Duodenal mucosa (tissue), 2 donors: ENCODE data around the gene CEACAM21.

Experiments used
- H3K27ac ChIP-seq: one replicate; pipeline ENCODE4 v1.7.0; 2013; ENCODE audit warnings: low read depth, low read length
- H3K27me3 ChIP-seq, 2 donors: one replicate each; pipeline ENCODE4 v1.7.0; 2013; ENCODE audit warnings: low read length in 2 of 2, control low read depth in 1 of 2; ENCODE audit not compliant: insufficient read depth in 2 of 2, control insufficient read depth in 1 of 2
- H3K36me3 ChIP-seq, 2 donors: one replicate each; pipeline ENCODE4 v1.7.0; 2013; ENCODE audit warnings: low read length in 2 of 2, control low read depth in 1 of 2; ENCODE audit not compliant: insufficient read depth in 2 of 2, control insufficient read depth in 1 of 2
- H3K4me1 ChIP-seq, 2 donors: one replicate each; pipeline ENCODE4 v1.7.0; 2013; ENCODE audit warnings: low read length in 2 of 2, control low read depth in 1 of 2; ENCODE audit not compliant: insufficient read depth in 2 of 2, control insufficient read depth in 1 of 2
- H3K4me3 ChIP-seq, 2 donors: one replicate each; pipeline ENCODE4 v1.7.0; 2013; ENCODE audit warnings: low read length in 2 of 2, low read depth in 1 of 2
- H3K9ac ChIP-seq, 2 donors: one replicate each; pipeline ENCODE4 v1.7.0; 2013; ENCODE audit warnings: low read length in 2 of 2, low read depth in 1 of 2
- H3K9me3 ChIP-seq, 2 donors: one replicate each; pipeline ENCODE4 v1.7.0; 2013; ENCODE audit warnings: low read length in 2 of 2, control low read depth in 1 of 2; ENCODE audit not compliant: control insufficient read depth in 1 of 2

Gene CEACAM21

GRCh38 chr19:41595258-41595889, 19.4 kb downstream of the CEACAM21 start:
- Histone ChIP-seq H3K27ac (no peak overlapping the region), H3K4me1 (no peaks in the 10 kb centered on the region), H3K9ac (no peak overlapping the region), H3K36me3 (no peaks in the 10 kb centered on the region), H3K9me3 (no peaks in the 10 kb centered on the region), H3K4me3 (no peak overlapping the region), H3K27me3 (peaks cover 0 to 10% of the 10 kb centered on the region in 2 donors)

DNA sequence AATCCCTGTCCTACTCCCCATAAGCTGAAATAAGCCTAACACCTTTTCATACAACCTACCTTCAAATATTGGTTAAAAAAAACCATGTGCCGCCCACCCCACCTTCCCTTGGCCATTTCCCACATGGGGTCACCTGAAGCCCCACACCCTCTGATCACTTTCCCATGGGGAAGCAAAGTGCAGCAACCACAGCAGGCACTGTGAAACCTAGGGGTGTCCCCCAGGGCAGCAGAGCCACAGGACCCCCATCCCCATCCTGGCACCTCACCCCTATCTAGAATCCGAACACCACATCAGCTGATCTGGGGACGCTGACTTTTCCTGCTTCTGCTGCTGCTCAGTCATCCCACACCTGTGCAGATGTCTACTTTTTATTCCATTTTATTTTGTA, 19.9 kb downstream of the CEACAM21 start:
- no peak overlapping the region for H3K9ac ChIP-seq
- H3K4me3 ChIP-seq: no peak overlapping the region

DNA sequence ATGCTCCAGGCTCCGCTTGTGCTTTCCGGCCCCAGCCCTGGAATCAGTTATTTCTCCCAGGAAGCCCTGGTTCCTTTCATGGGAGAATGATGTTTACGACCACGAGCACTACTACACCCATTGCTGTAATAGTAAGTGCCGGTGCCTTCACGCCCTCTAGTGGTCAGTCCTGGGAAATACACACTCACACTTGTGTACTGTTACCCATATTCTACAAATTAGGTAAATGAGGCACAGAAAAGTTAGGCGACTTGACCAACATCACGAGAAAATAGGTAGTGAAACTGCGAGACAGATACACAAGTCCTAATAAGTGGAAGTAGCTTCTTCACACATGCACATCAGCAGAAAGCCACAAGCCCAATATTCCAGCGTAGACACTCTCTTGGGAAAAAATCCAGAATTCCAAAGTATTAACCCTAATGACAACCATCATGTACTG, 21.7 kb downstream of the CEACAM21 start:
- no peak overlapping the region for H3K9ac ChIP-seq
- no peaks in the 10 kb centered on the region for H3K9me3 ChIP-seq
- H3K27me3 ChIP-seq: peaks cover 0 to 10% of the 10 kb centered on the region in 2 donors
- no peak overlapping the region for H3K27ac ChIP-seq
- H3K4me1 ChIP-seq: no peaks in the 10 kb centered on the region
- H3K4me3 ChIP-seq: no peak overlapping the region
- no peaks in the 10 kb centered on the region for H3K36me3 ChIP-seq

More for the DNA sequence above, 19.9 kb downstream of the CEACAM21 start:
- H3K27ac ChIP-seq: no peak overlapping the region
- H3K36me3 ChIP-seq: no peaks in the 10 kb centered on the region
- H3K9me3 ChIP-seq: no peaks in the 10 kb centered on the region
- H3K4me1 ChIP-seq: no peaks in the 10 kb centered on the region
- H3K27me3 ChIP-seq: peaks cover 0 to 10% of the 10 kb centered on the region in 2 donors

- Histone ChIP-seq H3K4me3 (no peak overlapping the region), H3K27ac (no peak overlapping the region), H3K4me1 (no peaks in the 10 kb centered on the region), H3K36me3 (no peaks in the 10 kb centered on the region), H3K9ac (no peak overlapping the region), H3K9me3 (no peaks in the 10 kb centered on the region), H3K27me3 (peaks cover 0 to 10% of the 10 kb centered on the region in 2 donors)
Measured at GRCh38 chr19:41599175-41599966, 23.4 kb downstream of the CEACAM21 start.

DNA sequence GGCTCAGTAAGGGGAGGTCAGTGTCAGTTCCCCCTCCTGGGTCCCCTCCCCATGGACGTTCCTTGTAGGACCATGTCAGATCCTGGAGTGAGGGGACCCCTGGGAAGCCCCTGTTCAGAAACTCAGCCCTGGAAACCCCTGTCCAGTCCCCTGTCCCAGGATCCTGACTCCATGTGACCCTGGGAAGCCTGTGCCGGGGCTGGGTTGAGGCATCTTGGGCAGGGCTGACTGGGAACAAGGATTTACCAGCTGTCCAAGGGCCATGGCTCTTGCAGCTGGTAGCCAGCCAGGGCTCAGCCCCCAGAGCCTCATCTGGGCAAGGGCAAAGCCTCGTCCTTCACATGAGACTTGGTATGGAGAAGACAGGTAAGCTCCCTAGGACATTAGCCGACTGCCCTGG, 25.8 kb downstream of the CEACAM21 start:
- no peaks in the 10 kb centered on the region for H3K4me1 ChIP-seq
- no peak overlapping the region for H3K9ac ChIP-seq
- no peaks in the 10 kb centered on the region for H3K36me3 ChIP-seq
- H3K27ac ChIP-seq: no peak overlapping the region
- H3K27me3 ChIP-seq: peaks cover 0 to 3% of the 10 kb centered on the region in 2 donors
- no peaks in the 10 kb centered on the region for H3K9me3 ChIP-seq
- no peak overlapping the region for H3K4me3 ChIP-seq

DNA sequence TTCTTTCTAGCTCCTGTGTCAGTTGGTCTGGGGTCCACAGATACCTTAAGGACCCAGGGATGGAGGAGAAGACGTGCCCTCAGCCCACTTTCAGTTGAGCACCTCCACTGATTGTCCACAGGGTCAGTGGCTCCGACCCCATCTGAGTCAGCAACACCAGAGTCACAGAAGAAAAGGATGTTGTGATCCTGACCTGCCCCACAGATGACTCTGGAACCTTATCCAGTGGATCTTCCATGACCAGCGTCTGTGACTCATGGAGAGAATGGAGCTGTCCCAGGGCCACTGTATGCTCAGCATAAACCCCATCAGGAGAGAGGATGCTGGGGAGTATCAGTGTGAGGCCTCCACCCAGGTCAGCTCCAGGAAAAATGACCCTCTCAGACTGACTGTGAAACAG, 28.9 kb downstream of the CEACAM21 start:
- H3K4me3 ChIP-seq: no peak overlapping the region
- H3K27ac ChIP-seq: no peak overlapping the region
- H3K36me3 ChIP-seq: no peaks in the 10 kb centered on the region
- H3K9me3 ChIP-seq: no peaks in the 10 kb centered on the region
- H3K4me1 ChIP-seq: no peaks in the 10 kb centered on the region
- no peak overlapping the region for H3K9ac ChIP-seq
- no peaks in the 10 kb centered on the region for H3K27me3 ChIP-seq

- no peak overlapping the region for H3K4me3 ChIP-seq
Measured at GRCh38 chr19:41606215-41606837, 30.4 kb downstream of the CEACAM21 start.

GRCh38 chr19:41607668-41608067, 31.7 kb downstream of the CEACAM21 start:
- no peak overlapping the region for H3K4me3 ChIP-seq
- H3K4me1 ChIP-seq: no peaks in the 10 kb centered on the region
- H3K27ac ChIP-seq: no peak overlapping the region
- no peaks in the 10 kb centered on the region for H3K36me3 ChIP-seq
- peaks cover 0 to 6% of the 10 kb centered on the region in 2 donors for H3K27me3 ChIP-seq
- H3K9ac ChIP-seq: no peak overlapping the region
- no peaks in the 10 kb centered on the region for H3K9me3 ChIP-seq

More at GRCh38 chr19:41606215-41606837, 30.4 kb downstream of the CEACAM21 start:
- no peak overlapping the region for H3K27ac ChIP-seq
- H3K27me3 ChIP-seq: peaks cover 0 to 6% of the 10 kb centered on the region in 2 donors
- H3K4me1 ChIP-seq: no peaks in the 10 kb centered on the region
- no peaks in the 10 kb centered on the region for H3K36me3 ChIP-seq
- no peak overlapping the region for H3K9ac ChIP-seq
- H3K9me3 ChIP-seq: no peaks in the 10 kb centered on the region

DNA sequence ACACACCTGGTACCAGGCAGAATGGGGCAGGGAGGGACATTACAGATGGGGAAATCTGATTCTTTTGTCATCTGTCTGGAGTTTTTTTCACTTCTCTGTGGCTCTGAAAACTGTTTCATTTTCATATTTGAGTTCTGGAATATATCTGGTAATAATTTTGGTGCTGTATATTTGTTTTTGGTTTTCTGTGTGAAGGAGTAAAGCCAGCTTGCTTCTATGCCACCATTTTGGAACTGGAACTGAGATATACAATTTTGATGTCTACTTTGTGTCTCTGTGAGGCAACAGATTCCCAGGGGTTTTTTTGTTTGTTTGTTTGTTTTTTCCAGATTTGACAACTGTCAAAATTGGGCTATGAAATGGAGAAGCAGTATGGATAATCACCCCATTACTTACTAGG, 34.8 kb downstream of the CEACAM21 start:
- no peak overlapping the region for H3K4me3 ChIP-seq
- H3K9me3 ChIP-seq: no peaks in the 10 kb centered on the region
- no peak overlapping the region for H3K9ac ChIP-seq
- no peak overlapping the region for H3K27ac ChIP-seq
- H3K36me3 ChIP-seq: no peaks in the 10 kb centered on the region
- H3K27me3 ChIP-seq: peaks cover 0 to 6% of the 10 kb centered on the region in 2 donors
- no peaks in the 10 kb centered on the region for H3K4me1 ChIP-seq

- no peak overlapping the region for H3K9ac ChIP-seq
- H3K4me3 ChIP-seq: no peak overlapping the region
- peaks cover 0 to 6% of the 10 kb centered on the region in 2 donors for H3K27me3 ChIP-seq
- no peaks in the 10 kb centered on the region for H3K9me3 ChIP-seq
- no peaks in the 10 kb centered on the region for H3K36me3 ChIP-seq
- H3K4me1 ChIP-seq: no peaks in the 10 kb centered on the region
- H3K27ac ChIP-seq: no peak overlapping the region
Measured at GRCh38 chr19:41612483-41612882, 36.5 kb downstream of the CEACAM21 start.
